ENCODE data around the gene PRR9.

DNA sequence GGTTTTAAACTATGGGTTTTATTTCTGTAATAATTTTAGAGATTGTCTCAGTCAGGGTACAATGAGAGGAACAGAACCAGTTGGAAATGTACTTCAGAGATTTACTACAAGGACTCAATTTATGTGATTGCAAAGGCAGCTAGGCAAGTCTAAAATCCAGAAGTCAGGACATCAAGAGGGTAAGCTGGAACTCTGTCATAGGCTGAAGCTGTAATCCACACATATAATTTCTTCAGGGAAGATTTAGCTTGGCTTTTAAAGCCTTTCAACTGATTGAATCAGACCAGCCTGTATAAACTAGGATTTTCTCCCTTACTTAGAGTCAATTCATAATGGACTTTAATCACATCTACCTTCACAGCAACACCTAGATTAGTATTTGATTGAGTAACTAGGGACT, 38.5 kb upstream of the PRR9 start:
- TF ChIP-seq, protein P1, sequence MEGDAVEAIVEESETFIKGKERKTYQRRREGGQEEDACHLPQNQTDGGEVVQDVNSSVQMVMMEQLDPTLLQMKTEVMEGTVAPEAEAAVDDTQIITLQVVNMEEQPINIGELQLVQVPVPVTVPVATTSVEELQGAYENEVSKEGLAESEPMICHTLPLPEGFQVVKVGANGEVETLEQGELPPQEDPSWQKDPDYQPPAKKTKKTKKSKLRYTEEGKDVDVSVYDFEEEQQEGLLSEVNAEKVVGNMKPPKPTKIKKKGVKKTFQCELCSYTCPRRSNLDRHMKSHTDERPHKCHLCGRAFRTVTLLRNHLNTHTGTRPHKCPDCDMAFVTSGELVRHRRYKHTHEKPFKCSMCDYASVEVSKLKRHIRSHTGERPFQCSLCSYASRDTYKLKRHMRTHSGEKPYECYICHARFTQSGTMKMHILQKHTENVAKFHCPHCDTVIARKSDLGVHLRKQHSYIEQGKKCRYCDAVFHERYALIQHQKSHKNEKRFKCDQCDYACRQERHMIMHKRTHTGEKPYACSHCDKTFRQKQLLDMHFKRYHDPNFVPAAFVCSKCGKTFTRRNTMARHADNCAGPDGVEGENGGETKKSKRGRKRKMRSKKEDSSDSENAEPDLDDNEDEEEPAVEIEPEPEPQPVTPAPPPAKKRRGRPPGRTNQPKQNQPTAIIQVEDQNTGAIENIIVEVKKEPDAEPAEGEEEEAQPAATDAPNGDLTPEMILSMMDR (IDR thresholded peaks at IDR 0.05), result no peak
- TF ChIP-seq ZNF317 (CRISPR knock-in tag; IDR thresholded peaks at IDR 0.05; ENCODE audit: borderline replicate concordance, low read depth), result no peak
- TF ChIP-seq, protein P2, sequence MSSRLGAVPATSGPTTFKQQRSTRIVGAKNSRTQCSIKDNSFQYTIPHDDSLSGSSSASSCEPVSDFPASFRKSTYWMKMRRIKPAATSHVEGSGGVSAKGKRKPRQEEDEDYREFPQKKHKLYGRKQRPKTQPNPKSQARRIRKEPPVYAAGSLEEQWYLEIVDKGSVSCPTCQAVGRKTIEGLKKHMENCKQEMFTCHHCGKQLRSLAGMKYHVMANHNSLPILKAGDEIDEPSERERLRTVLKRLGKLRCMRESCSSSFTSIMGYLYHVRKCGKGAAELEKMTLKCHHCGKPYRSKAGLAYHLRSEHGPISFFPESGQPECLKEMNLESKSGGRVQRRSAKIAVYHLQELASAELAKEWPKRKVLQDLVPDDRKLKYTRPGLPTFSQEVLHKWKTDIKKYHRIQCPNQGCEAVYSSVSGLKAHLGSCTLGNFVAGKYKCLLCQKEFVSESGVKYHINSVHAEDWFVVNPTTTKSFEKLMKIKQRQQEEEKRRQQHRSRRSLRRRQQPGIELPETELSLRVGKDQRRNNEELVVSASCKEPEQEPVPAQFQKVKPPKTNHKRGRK (CRISPR knock-in tag; IDR thresholded peaks at IDR 0.05; ENCODE audit: borderline replicate concordance), result no peak
- TF ChIP-seq, protein P3, sequence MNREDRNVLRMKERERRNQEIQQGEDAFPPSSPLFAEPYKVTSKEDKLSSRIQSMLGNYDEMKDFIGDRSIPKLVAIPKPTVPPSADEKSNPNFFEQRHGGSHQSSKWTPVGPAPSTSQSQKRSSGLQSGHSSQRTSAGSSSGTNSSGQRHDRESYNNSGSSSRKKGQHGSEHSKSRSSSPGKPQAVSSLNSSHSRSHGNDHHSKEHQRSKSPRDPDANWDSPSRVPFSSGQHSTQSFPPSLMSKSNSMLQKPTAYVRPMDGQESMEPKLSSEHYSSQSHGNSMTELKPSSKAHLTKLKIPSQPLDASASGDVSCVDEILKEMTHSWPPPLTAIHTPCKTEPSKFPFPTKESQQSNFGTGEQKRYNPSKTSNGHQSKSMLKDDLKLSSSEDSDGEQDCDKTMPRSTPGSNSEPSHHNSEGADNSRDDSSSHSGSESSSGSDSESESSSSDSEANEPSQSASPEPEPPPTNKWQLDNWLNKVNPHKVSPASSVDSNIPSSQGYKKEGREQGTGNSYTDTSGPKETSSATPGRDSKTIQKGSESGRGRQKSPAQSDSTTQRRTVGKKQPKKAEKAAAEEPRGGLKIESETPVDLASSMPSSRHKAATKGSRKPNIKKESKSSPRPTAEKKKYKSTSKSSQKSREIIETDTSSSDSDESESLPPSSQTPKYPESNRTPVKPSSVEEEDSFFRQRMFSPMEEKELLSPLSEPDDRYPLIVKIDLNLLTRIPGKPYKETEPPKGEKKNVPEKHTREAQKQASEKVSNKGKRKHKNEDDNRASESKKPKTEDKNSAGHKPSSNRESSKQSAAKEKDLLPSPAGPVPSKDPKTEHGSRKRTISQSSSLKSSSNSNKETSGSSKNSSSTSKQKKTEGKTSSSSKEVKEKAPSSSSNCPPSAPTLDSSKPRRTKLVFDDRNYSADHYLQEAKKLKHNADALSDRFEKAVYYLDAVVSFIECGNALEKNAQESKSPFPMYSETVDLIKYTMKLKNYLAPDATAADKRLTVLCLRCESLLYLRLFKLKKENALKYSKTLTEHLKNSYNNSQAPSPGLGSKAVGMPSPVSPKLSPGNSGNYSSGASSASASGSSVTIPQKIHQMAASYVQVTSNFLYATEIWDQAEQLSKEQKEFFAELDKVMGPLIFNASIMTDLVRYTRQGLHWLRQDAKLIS (CRISPR knock-in tag; IDR thresholded peaks at IDR 0.05; ENCODE audit: borderline replicate concordance), result no peak
- TF ChIP-seq NR3C1 (CRISPR knock-in tag; conservative IDR thresholded peaks at IDR 0.05; ENCODE audit: low read depth), result no peak

All from WTC11 (cell line).